SK-N-SH treated with all-trans-retinoic acid at 6 μM for 48 hours (cell line): ENCODE results near the gene PLCE1.

Source experiments
- SNAI2 ChIP-seq: fragments of 250-450 bp; sonication (Bioruptor Pico); IDR thresholded peaks from 2 replicates; pipeline ENCODE4 v1.5.0; 2020; ENCODE audit warnings: mild to moderate bottlenecking, moderate library complexity
- TCF4 ChIP-seq: fragments of 250-450 bp; sonication (Bioruptor Pico); IDR thresholded peaks from 2 replicates; pipeline ENCODE4 v1.8.0; 2021; ENCODE audit warnings: mild to moderate bottlenecking, moderate library complexity, borderline replicate concordance
- ZC3H10 ChIP-seq: fragments of 250-450 bp; sonication (Bioruptor Pico); IDR thresholded peaks from 2 replicates; pipeline ENCODE4 v1.5.1; 2021; ENCODE audit warnings: mild to moderate bottlenecking, moderate library complexity
- ZFP3 ChIP-seq: fragments of 250-450 bp; sonication (Bioruptor Pico); IDR thresholded peaks from 2 replicates; pipeline ENCODE4 v1.5.0; 2020; ENCODE audit warnings: mild to moderate bottlenecking, moderate library complexity
- ZFP30 ChIP-seq: fragments of 450-650 bp; formaldehyde crosslinking; IDR thresholded peaks from 2 replicates; pipeline ENCODE4 v1.5.0; 2022; ENCODE audit warnings: mild to moderate bottlenecking, moderate library complexity
- ZNF70 ChIP-seq: fragments of 450-650 bp; formaldehyde crosslinking; IDR thresholded peaks from 2 replicates; pipeline ENCODE4 v1.5.0; 2020; ENCODE audit warnings: mild to moderate bottlenecking, moderate library complexity
- TF ChIP-seq, protein P1 (sequence below): fragments of 250-450 bp; sonication (Bioruptor Pico); IDR thresholded peaks from 2 replicates; pipeline ENCODE4 v1.5.1; 2020; ENCODE audit warnings: low read depth, mild to moderate bottlenecking, moderate library complexity
- TF ChIP-seq, protein P2 (sequence below): fragments of 250-450 bp; sonication (Bioruptor Pico); IDR thresholded peaks from 2 replicates; pipeline ENCODE4 v1.8.0; 2020; ENCODE audit warnings: mild to moderate bottlenecking, moderate library complexity, borderline replicate concordance

DNA sequence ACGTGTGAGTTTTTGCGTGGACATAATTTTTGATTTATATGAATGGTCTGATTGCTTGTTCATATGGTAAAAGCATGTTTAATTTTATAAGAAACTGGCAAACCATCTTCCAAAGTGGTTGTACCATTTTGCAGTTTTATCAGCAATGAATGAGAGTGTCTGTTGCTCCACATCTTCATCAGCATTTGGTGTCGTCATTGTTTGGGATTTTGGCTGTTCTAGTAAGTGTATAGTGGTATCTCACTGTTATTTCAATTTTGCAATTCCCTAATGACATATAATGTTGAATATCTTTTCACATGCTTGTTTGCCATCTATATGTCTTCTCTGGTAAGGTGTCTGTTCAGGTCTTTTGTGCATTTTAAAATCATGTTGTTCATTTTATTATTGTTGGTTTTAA is 13.2 kb upstream of the PLCE1 start:
- no peak for TF ChIP-seq ZNF70 (CRISPR knock-in tag)
- no peak for TF ChIP-seq ZC3H10 (CRISPR knock-in tag)
- no peak for TF ChIP-seq SNAI2 (CRISPR knock-in tag)
- TF ChIP-seq, protein P1, sequence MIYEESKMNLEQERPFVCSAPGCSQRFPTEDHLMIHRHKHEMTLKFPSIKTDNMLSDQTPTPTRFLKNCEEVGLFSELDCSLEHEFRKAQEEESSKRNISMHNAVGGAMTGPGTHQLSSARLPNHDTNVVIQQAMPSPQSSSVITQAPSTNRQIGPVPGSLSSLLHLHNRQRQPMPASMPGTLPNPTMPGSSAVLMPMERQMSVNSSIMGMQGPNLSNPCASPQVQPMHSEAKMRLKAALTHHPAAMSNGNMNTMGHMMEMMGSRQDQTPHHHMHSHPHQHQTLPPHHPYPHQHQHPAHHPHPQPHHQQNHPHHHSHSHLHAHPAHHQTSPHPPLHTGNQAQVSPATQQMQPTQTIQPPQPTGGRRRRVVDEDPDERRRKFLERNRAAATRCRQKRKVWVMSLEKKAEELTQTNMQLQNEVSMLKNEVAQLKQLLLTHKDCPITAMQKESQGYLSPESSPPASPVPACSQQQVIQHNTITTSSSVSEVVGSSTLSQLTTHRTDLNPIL (CRISPR knock-in tag): no peak
- no peak for TF ChIP-seq ZFP3
- TF ChIP-seq ZFP30: no peak
- no peak for TF ChIP-seq TCF4
- TF ChIP-seq, protein P2, sequence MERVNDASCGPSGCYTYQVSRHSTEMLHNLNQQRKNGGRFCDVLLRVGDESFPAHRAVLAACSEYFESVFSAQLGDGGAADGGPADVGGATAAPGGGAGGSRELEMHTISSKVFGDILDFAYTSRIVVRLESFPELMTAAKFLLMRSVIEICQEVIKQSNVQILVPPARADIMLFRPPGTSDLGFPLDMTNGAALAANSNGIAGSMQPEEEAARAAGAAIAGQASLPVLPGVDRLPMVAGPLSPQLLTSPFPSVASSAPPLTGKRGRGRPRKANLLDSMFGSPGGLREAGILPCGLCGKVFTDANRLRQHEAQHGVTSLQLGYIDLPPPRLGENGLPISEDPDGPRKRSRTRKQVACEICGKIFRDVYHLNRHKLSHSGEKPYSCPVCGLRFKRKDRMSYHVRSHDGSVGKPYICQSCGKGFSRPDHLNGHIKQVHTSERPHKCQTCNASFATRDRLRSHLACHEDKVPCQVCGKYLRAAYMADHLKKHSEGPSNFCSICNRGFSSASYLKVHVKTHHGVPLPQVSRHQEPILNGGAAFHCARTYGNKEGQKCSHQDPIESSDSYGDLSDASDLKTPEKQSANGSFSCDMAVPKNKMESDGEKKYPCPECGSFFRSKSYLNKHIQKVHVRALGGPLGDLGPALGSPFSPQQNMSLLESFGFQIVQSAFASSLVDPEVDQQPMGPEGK (CRISPR knock-in tag): no peak
